Right lobe of liver (tissue), 4 donors: ENCODE measurements around the gene KIAA0513.

ENCODE experiments used
- CTCF ChIP-seq, 4 donors: fragments of 200-600 bp in 3 of 4; fragments of 450-650 bp in 1 of 4; IDR thresholded peaks; one replicate each; pipeline versions ENCODE4 v1.5.1 to v1.8.0; 2016 to 2022; ENCODE audit warnings: antibody characterized with exemption in 4 of 4, mild to moderate bottlenecking in 2 of 4
- POLR2A ChIP-seq: fragments of 450-650 bp; IDR thresholded peaks from one replicate; pipeline ENCODE4 v1.6.1; 2017; ENCODE audit warnings: antibody characterized with exemption, mild to moderate bottlenecking
- donor health status: DM: no; HTN: no; CAD: no.
- donor health status: DM: no; HTN: no; CAD: no.
- donor health status: DM: no; HTN: yes; CAD: no.

GRCh38 chr16:85140455-85141012, 112.9 kb downstream of the KIAA0513 start:
- TF ChIP-seq CTCF (IDR thresholded peaks at IDR 0.05), result no peak
- TF ChIP-seq POLR2A, result no peak
